MCF 10A (cell line): Measurements from ENCODE around the gene FOXA3. TPM values are rescaled to one million over a fixed set of nuclear protein-coding genes. Genes with fewer than 3 reads are reported as not detected.

Experiments used
- BruUV-seq: library from RNA; stranded (reverse); fragments of 400-500 nt; replicated peaks from 2 replicates; lab custom pipeline; 2021; lab: Mats Ljungman, UMichigan
- CTCF ChIA-PET: fragments of 300-600 bp; sonication (Branson Sonifier 250); formaldehyde crosslinking; extraction: SDS; loops from one replicate; lab custom pipeline; 2021; ENCODE audit warnings: antibody characterized with exemption, inconsistent platforms; lab: Yijun Ruan, JAX
- POLR2A ChIA-PET: fragments of 300-600, 350-650 bp; sonication (Branson Sonifier 250); formaldehyde crosslinking; extraction: SDS; loops from one replicate; lab custom pipeline; 2020; ENCODE audit warnings: antibody characterized with exemption, inconsistent platforms; lab: Yijun Ruan, JAX
- DNase-seq: peaks from one replicate; pipeline ENCODE4 v3.0.0-alpha.2; 2018; ENCODE audit not compliant: unreplicated experiment
- H3K27ac Mint-ChIP-seq: one replicate; pipeline ENCODE4 v1.8.0; 2022; ENCODE audit warnings: mild to moderate bottlenecking, low read depth, mixed read lengths; ENCODE audit not compliant: unreplicated experiment
- H3K27me3 Mint-ChIP-seq: one replicate; pipeline ENCODE4 v1.8.0; 2022; ENCODE audit warnings: mixed read lengths; ENCODE audit not compliant: insufficient read depth, unreplicated experiment
- H3K36me3 Mint-ChIP-seq: one replicate; pipeline ENCODE4 v1.8.0; 2022; ENCODE audit warnings: mild to moderate bottlenecking, moderate library complexity, mixed read lengths; ENCODE audit not compliant: insufficient read depth, unreplicated experiment
- H3K4me1 Mint-ChIP-seq: one replicate; pipeline ENCODE4 v1.8.0; 2022; ENCODE audit warnings: mixed read lengths; ENCODE audit not compliant: insufficient read depth, unreplicated experiment
- H3K4me3 Mint-ChIP-seq: one replicate; pipeline ENCODE4 v1.8.0; 2022; ENCODE audit warnings: mild to moderate bottlenecking, moderate library complexity, mixed read lengths; ENCODE audit not compliant: unreplicated experiment
- H3K9me3 Mint-ChIP-seq: one replicate; pipeline ENCODE4 v1.8.0; 2022; ENCODE audit warnings: mixed read lengths; ENCODE audit not compliant: unreplicated experiment
- intact Hi-C: fragments of 100-400 bp; cut with micrococcal nuclease; formaldehyde crosslinking; loops from 2 replicates; pipeline ENCODE4 v1.14.1; 2022
- total RNA-seq: library from RNA; stranded (reverse); gene quantifications from 2 replicates; pipeline ENCODE4 v1.2.3, GENCODE V29; 2022
- TF ChIP-seq, protein P1 (sequence below): fragments of 200-600 bp; IDR thresholded peaks from one replicate; pipeline ENCODE4 v1.8.0; 2022; ENCODE audit warnings: antibody characterized with exemption, mild to moderate bottlenecking; ENCODE audit not compliant: unreplicated experiment

Gene FOXA3
- total RNA-seq, 1 experiment from 2014 or later = not detected

DNA sequence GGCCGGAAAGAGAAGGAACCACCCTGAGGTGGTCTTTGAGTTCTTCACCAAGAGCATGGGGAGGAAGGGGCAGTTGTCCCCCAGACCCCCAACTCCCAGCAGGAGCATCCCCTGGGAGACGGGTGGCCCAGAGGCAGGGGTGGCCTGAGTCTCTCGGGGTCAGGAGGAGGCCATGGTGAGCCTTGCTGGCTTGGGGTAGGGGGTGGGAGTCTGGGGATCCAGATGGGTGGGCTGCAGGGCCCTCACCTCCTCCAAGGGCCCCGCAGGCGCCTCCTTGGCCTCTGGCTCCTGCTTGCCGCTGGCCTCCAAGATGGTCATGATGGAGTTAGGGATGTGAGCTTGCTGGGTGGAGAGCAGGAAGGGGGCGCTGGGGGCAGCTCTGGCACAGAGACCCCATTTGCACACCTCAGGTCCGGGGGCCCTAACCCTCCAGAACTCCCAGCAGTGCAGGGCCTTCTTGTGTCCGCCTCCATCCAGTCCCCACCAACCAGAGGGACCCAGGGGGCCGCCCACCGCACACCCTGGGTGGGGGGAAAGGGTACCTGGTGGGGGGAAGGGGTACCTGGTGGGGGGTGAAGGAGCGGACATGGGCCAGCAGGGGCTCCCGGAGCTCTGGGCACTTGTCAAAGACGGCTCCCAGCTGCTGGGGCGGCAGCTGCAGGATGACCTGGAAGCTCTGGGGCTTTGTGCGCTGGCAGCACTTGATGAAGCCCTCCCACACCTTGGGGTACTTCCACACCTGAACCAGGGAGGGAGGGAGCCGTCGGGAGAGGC, 47.7 kb upstream of the FOXA3 start:
- H3K36me3 Mint-ChIP-seq = peaks cover 34% of the 10 kb centered on the region
- no peaks in the 10 kb centered on the region for H3K4me1 Mint-ChIP-seq
- H3K27ac Mint-ChIP-seq = no peak overlapping the region
- no peak overlapping the region for H3K4me3 Mint-ChIP-seq
- DNase-seq = no peak
- no peaks in the 10 kb centered on the region for H3K9me3 Mint-ChIP-seq
- POLR2A ChIA-PET = interaction anchor here (0.7 to 1.8 kb wide), 3 partner anchors 47 to 118 kb away, joined by 3 to 7 read pairs (median 3); partner anchors contain the start of gene SIX5
- CTCF ChIA-PET = interaction anchor here (0.6 to 2.1 kb wide), 30 partner anchors 8 to 440 kb away, joined by 3 to 12 read pairs (median 4); no protein-coding TSS in a partner anchor
- TF ChIP-seq, protein P1, sequence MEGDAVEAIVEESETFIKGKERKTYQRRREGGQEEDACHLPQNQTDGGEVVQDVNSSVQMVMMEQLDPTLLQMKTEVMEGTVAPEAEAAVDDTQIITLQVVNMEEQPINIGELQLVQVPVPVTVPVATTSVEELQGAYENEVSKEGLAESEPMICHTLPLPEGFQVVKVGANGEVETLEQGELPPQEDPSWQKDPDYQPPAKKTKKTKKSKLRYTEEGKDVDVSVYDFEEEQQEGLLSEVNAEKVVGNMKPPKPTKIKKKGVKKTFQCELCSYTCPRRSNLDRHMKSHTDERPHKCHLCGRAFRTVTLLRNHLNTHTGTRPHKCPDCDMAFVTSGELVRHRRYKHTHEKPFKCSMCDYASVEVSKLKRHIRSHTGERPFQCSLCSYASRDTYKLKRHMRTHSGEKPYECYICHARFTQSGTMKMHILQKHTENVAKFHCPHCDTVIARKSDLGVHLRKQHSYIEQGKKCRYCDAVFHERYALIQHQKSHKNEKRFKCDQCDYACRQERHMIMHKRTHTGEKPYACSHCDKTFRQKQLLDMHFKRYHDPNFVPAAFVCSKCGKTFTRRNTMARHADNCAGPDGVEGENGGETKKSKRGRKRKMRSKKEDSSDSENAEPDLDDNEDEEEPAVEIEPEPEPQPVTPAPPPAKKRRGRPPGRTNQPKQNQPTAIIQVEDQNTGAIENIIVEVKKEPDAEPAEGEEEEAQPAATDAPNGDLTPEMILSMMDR = no peak
- BruUV-seq = no TSS peak
- H3K27me3 Mint-ChIP-seq = no peaks in the 10 kb centered on the region
- intact Hi-C loops = loop anchor here (1.0 to 5.0 kb wide), 2 partner anchors 67 to 251 kb away; no protein-coding TSS in a partner anchor

DNA sequence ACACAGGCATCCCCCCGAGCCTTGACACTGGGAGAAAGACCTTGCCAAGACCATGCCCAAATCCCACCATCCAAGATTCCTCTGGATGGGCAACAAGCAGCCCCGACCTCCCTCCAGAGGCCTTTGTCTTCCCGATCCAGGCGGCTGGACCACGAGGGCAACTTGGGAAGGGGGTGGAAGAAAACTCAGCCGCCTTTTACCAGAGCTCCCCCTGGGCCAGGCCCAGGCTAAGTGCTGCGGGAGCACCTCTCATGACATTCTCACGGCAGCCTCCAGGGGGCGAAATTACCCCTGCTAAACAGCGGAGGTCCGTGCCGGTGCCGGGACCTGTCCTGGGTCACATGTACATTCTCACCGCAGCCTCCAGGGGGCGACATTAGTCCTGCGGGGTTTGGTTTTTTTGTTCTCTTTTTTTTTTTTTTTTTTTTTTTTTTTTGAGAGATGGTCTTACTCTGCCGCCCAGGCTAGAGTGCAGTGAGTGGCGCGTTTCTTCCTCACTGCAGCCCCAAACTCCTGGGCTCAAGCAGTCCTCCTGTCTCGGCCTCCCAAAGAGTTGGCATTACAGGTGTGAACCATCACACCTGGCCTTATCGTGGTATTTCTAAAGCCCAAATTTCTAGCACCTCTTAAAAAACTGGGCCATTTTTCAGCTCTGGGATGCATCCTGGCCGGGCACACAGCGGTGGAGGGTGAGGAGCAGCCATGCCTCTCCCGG, 47.0 kb upstream of the FOXA3 start:
- ChIA-PET CTCF (interaction anchor here (0.6 to 2.1 kb wide), 36 partner anchors 8 to 778 kb away, joined by 3 to 12 read pairs (median 4); no protein-coding TSS in a partner anchor), POLR2A (interaction anchor here (0.7 to 1.8 kb wide), 4 partner anchors 47 to 117 kb away, joined by 3 to 7 read pairs (median 3); partner anchors contain the start of gene SIX5)
- Mint-ChIP-seq H3K4me3 (no peak overlapping the region), H3K27ac (no peak overlapping the region), H3K9me3 (no peaks in the 10 kb centered on the region), H3K4me1 (no peaks in the 10 kb centered on the region), H3K27me3 (no peaks in the 10 kb centered on the region), H3K36me3 (peaks cover 41% of the 10 kb centered on the region)
- no TSS peak for BruUV-seq
- TF ChIP-seq, protein P1 = peak; percentile 96
- intact Hi-C loops = loop anchor here (1.0 to 5.0 kb wide), 2 partner anchors 66 to 250 kb away; no protein-coding TSS in a partner anchor
- peak; percentile 93 for DNase-seq

DNA sequence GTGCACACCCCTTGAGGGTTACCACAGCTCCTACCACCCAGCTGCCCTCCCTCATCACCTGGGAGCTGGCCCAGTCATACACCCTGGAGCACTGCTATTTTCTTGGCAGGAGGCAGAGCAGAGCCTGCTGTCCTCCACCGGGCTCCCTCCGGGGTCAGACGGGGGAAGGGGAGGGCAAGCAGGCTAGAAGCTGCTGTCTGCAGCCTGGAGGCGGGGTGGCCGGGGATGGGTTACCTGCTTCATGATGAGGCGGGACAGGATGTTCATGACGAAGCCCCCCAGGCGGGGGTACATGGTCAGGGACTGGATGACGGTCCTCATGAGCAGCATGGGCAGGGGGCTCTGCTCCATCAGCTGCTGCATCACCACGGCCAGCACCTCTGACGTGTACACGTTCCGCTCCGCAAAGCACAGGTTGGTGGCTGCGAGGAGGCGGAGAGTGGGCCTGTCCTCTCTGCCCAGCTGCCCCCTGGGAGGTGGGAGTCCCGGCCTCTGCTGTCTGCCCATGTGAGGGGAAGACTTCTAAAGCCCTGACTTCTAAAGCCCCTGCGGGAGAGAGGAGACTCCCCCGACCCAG, 46.3 kb upstream of the FOXA3 start:
- ChIA-PET POLR2A (interaction anchor here (1.2 to 1.8 kb wide), 2 partner anchors 48 to 50 kb away, joined by 3 to 7 read pairs; partner anchors contain the start of gene SIX5), CTCF (interaction anchor here (0.6 to 2.1 kb wide), 13 partner anchors 8 to 777 kb away, joined by 3 to 12 read pairs (median 5); no protein-coding TSS in a partner anchor)
- Mint-ChIP-seq H3K9me3 (no peaks in the 10 kb centered on the region), H3K4me1 (no peaks in the 10 kb centered on the region), H3K36me3 (peaks cover 42% of the 10 kb centered on the region), H3K4me3 (no peak overlapping the region), H3K27me3 (no peaks in the 10 kb centered on the region), H3K27ac (no peak overlapping the region)
- TF ChIP-seq, protein P1 = no peak
- peak; percentile 74 for DNase-seq
- intact Hi-C loops = loop anchor here (1.0 to 5.0 kb wide), 2 partner anchors 65 to 249 kb away; no protein-coding TSS in a partner anchor
- no TSS peak for BruUV-seq
